Measurements from ENCODE around the gene ZBP1. TPM values are rescaled to one million over a fixed set of nuclear protein-coding genes. Genes with fewer than 3 reads are reported as not detected.

The ZBP1 gene
- total RNA-seq, 1 donor from 2014 or later, result 0.41 TPM

- intact Hi-C loops (cut with micrococcal nuclease), result no loop called here
- Mint-ChIP-seq H3K4me1 (ENCODE audit: low read depth) (no peaks in the 10 kb centered on the region), H3K4me3 (no peak overlapping the region), H3K27me3 (ENCODE audit: insufficient read depth) (peaks cover 9% of the 10 kb centered on the region), H3K9me3 (no peaks in the 10 kb centered on the region), H3K27ac (no peak overlapping the region), H3K36me3 (ENCODE audit: low read depth) (no peaks in the 10 kb centered on the region)
- no peak for DNase-seq (ENCODE audit: low spot score)
Measured at GRCh38 chr20:57586943-57587277, 33.3 kb downstream of the ZBP1 start.

GRCh38 chr20:57586370-57586793 lies 33.8 kb downstream of the ZBP1 start:
- intact Hi-C loops (cut with micrococcal nuclease), result no loop called here
- no peak overlapping the region for H3K4me3 Mint-ChIP-seq
- H3K9me3 Mint-ChIP-seq, result no peaks in the 10 kb centered on the region
- H3K27ac Mint-ChIP-seq, result no peak overlapping the region
- peaks cover 9% of the 10 kb centered on the region for H3K27me3 Mint-ChIP-seq (ENCODE audit: insufficient read depth)
- H3K36me3 Mint-ChIP-seq (ENCODE audit: low read depth), result no peaks in the 10 kb centered on the region
- DNase-seq (ENCODE audit: low spot score), result no peak
- H3K4me1 Mint-ChIP-seq (ENCODE audit: low read depth), result no peaks in the 10 kb centered on the region

- H3K27ac Mint-ChIP-seq, result no peak overlapping the region
- H3K36me3 Mint-ChIP-seq (ENCODE audit: low read depth), result no peaks in the 10 kb centered on the region
- no peaks in the 10 kb centered on the region for H3K4me1 Mint-ChIP-seq (ENCODE audit: low read depth)
- intact Hi-C loops (cut with micrococcal nuclease), result no loop called here
- no peaks in the 10 kb centered on the region for H3K9me3 Mint-ChIP-seq
- H3K27me3 Mint-ChIP-seq (ENCODE audit: insufficient read depth), result peaks cover 9% of the 10 kb centered on the region
- DNase-seq (ENCODE audit: low spot score), result no peak
- H3K4me3 Mint-ChIP-seq, result no peak overlapping the region
Measured at GRCh38 chr20:57585466-57586213, 34.6 kb downstream of the ZBP1 start.

GRCh38 chr20:57584768-57585461 lies 35.3 kb downstream of the ZBP1 start:
- H3K9me3 Mint-ChIP-seq, result no peaks in the 10 kb centered on the region
- no peak overlapping the region for H3K4me3 Mint-ChIP-seq
- peaks cover 16% of the 10 kb centered on the region for H3K27me3 Mint-ChIP-seq (ENCODE audit: insufficient read depth)
- no peaks in the 10 kb centered on the region for H3K36me3 Mint-ChIP-seq (ENCODE audit: low read depth)
- no peak overlapping the region for H3K27ac Mint-ChIP-seq
- H3K4me1 Mint-ChIP-seq (ENCODE audit: low read depth), result no peaks in the 10 kb centered on the region
- DNase-seq (ENCODE audit: low spot score), result no peak
- intact Hi-C loops (cut with micrococcal nuclease), result no loop called here

- no peaks in the 10 kb centered on the region for H3K36me3 Mint-ChIP-seq (ENCODE audit: low read depth)
- no peak for DNase-seq (ENCODE audit: low spot score)
- no peaks in the 10 kb centered on the region for H3K9me3 Mint-ChIP-seq
- no peak overlapping the region for H3K4me3 Mint-ChIP-seq
- H3K27me3 Mint-ChIP-seq (ENCODE audit: insufficient read depth), result peaks cover 21% of the 10 kb centered on the region
- no peaks in the 10 kb centered on the region for H3K4me1 Mint-ChIP-seq (ENCODE audit: low read depth)
- intact Hi-C loops (cut with micrococcal nuclease), result no loop called here
- no peak overlapping the region for H3K27ac Mint-ChIP-seq
Measured at GRCh38 chr20:57583289-57584257, 36.7 kb downstream of the ZBP1 start.

GRCh38 chr20:57582432-57583288 lies 37.6 kb downstream of the ZBP1 start:
- H3K27me3 Mint-ChIP-seq (ENCODE audit: insufficient read depth), result peaks cover 21% of the 10 kb centered on the region
- no peaks in the 10 kb centered on the region for H3K4me1 Mint-ChIP-seq (ENCODE audit: low read depth)
- no peak overlapping the region for H3K27ac Mint-ChIP-seq
- no peaks in the 10 kb centered on the region for H3K9me3 Mint-ChIP-seq
- H3K4me3 Mint-ChIP-seq, result no peak overlapping the region
- intact Hi-C loops (cut with micrococcal nuclease), result no loop called here
- DNase-seq (ENCODE audit: low spot score), result no peak
- H3K36me3 Mint-ChIP-seq (ENCODE audit: low read depth), result no peaks in the 10 kb centered on the region

- Mint-ChIP-seq H3K4me3 (no peak overlapping the region), H3K36me3 (ENCODE audit: low read depth) (no peaks in the 10 kb centered on the region), H3K27ac (no peak overlapping the region), H3K27me3 (ENCODE audit: insufficient read depth) (peaks cover 21% of the 10 kb centered on the region), H3K4me1 (ENCODE audit: low read depth) (no peaks in the 10 kb centered on the region), H3K9me3 (no peaks in the 10 kb centered on the region)
- DNase-seq (ENCODE audit: low spot score), result no peak
- intact Hi-C loops (cut with micrococcal nuclease), result no loop called here
Measured at GRCh38 chr20:57582029-57582378, 38.2 kb downstream of the ZBP1 start.

- no peaks in the 10 kb centered on the region for H3K4me1 Mint-ChIP-seq (ENCODE audit: low read depth)
- no peak for DNase-seq (ENCODE audit: low spot score)
Measured at GRCh38 chr20:57581202-57582028, 38.8 kb downstream of the ZBP1 start.

GRCh38 chr20:57580478-57581201 lies 39.6 kb downstream of the ZBP1 start:
- no peaks in the 10 kb centered on the region for H3K9me3 Mint-ChIP-seq

More at GRCh38 chr20:57581202-57582028, 38.8 kb downstream of the ZBP1 start:
- H3K36me3 Mint-ChIP-seq (ENCODE audit: low read depth), result no peaks in the 10 kb centered on the region
- intact Hi-C loops (cut with micrococcal nuclease), result no loop called here
- peaks cover 21% of the 10 kb centered on the region for H3K27me3 Mint-ChIP-seq (ENCODE audit: insufficient read depth)
- H3K4me3 Mint-ChIP-seq, result no peak overlapping the region
- no peak overlapping the region for H3K27ac Mint-ChIP-seq
- H3K9me3 Mint-ChIP-seq, result no peaks in the 10 kb centered on the region

GRCh38 chr20:57579898-57580447 lies 40.3 kb downstream of the ZBP1 start:
- intact Hi-C loops (cut with micrococcal nuclease), result no loop called here
- H3K4me3 Mint-ChIP-seq, result no peak overlapping the region
- H3K36me3 Mint-ChIP-seq (ENCODE audit: low read depth), result no peaks in the 10 kb centered on the region
- no peaks in the 10 kb centered on the region for H3K9me3 Mint-ChIP-seq
- DNase-seq (ENCODE audit: low spot score), result no peak
- H3K4me1 Mint-ChIP-seq (ENCODE audit: low read depth), result no peaks in the 10 kb centered on the region
- H3K27me3 Mint-ChIP-seq (ENCODE audit: insufficient read depth), result peaks cover 17% of the 10 kb centered on the region
- H3K27ac Mint-ChIP-seq, result no peak overlapping the region

More at GRCh38 chr20:57580478-57581201, 39.6 kb downstream of the ZBP1 start:
- Mint-ChIP-seq H3K4me1 (ENCODE audit: low read depth) (no peaks in the 10 kb centered on the region), H3K27me3 (ENCODE audit: insufficient read depth) (peaks cover 21% of the 10 kb centered on the region), H3K4me3 (no peak overlapping the region), H3K27ac (no peak overlapping the region), H3K36me3 (ENCODE audit: low read depth) (no peaks in the 10 kb centered on the region)
- intact Hi-C loops (cut with micrococcal nuclease), result no loop called here
- DNase-seq (ENCODE audit: low spot score), result no peak

- DNase-seq (ENCODE audit: low spot score), result no peak
- intact Hi-C loops (cut with micrococcal nuclease), result no loop called here
- H3K9me3 Mint-ChIP-seq, result no peaks in the 10 kb centered on the region
- H3K27ac Mint-ChIP-seq, result no peak overlapping the region
- no peaks in the 10 kb centered on the region for H3K36me3 Mint-ChIP-seq (ENCODE audit: low read depth)
- H3K4me3 Mint-ChIP-seq, result no peak overlapping the region
- H3K4me1 Mint-ChIP-seq (ENCODE audit: low read depth), result no peaks in the 10 kb centered on the region
- H3K27me3 Mint-ChIP-seq (ENCODE audit: insufficient read depth), result peaks cover 14% of the 10 kb centered on the region
Measured at GRCh38 chr20:57579331-57579897, 40.8 kb downstream of the ZBP1 start.

Data from activated T-helper 1 cell treated with anti-CD3 and anti-CD28 coated beads, Interleukin-12 subunit alpha, Interleukin-12 subunit beta, Interleukin-2, Interleukin-4 antibody, amounts not matched to agents 30 ng/mL and 10 ng/mL and 1 ng/mL, durations not matched to agents 14 hours and 24 hours and 36 hours (primary cell).